ENCODE measurements around the gene CDK3.
"Not testable (repeated sequence)": the region's sequence is repeated elsewhere in the genome, so short reads cannot be mapped to it uniquely, and the experiment has no call there.

CDK3 gene

GRCh38 chr17:76000755-76001521, at the start of gene CDK3:
Gene CDK3 (plus strand): TSS chr17:76000855. CDS start chr17:76001426, 571 bp downstream.
- no peaks in the 10 kb centered on the region for H3K27me3 ChIP-seq (ENCODE audit: control insufficient read depth in 2 of 2, insufficient read depth in 2 of 2, low read length in 2 of 2)
- H3K27ac ChIP-seq (ENCODE audit: low read depth in 2 of 2, low read length in 2 of 2) = peak within 1 kb of the TSS; percentile 61 to 83
- peak within 1 kb of the TSS; percentile 24 to 49 for H3K9ac ChIP-seq (ENCODE audit: low read depth in 1 of 2, low read length in 2 of 2)
- peaks cover 63 to 68% of the 10 kb centered on the region in 2 donors for H3K4me1 ChIP-seq (ENCODE audit: control insufficient read depth in 2 of 2, insufficient read depth in 2 of 2, low read length in 2 of 2)
- no peaks in the 10 kb centered on the region for H3K9me3 ChIP-seq (ENCODE audit: control insufficient read depth in 2 of 2, low read length in 2 of 2)
- peak within 1 kb of the TSS; percentile 20 to 22 for H3K4me3 ChIP-seq (ENCODE audit: low read length in 2 of 2)
- peaks cover 0 to 23% of the 10 kb centered on the region in 2 donors for H3K36me3 ChIP-seq (ENCODE audit: control insufficient read depth in 2 of 2, insufficient read depth in 2 of 2, low read length in 2 of 2)

GRCh38 chr17:75950855-75951554, 49.6 kb upstream of the CDK3 start:
- no peak overlapping the region for H3K9ac ChIP-seq (ENCODE audit: low read depth in 1 of 2, low read length in 2 of 2)
- peaks cover 68 to 76% of the 10 kb centered on the region in 2 donors for H3K36me3 ChIP-seq (ENCODE audit: control insufficient read depth in 2 of 2, insufficient read depth in 2 of 2, low read length in 2 of 2)
- H3K4me3 ChIP-seq (ENCODE audit: low read length in 2 of 2) = no peak overlapping the region
- no peaks in the 10 kb centered on the region for H3K27me3 ChIP-seq (ENCODE audit: control insufficient read depth in 2 of 2, insufficient read depth in 2 of 2, low read length in 2 of 2)
- no peaks in the 10 kb centered on the region for H3K9me3 ChIP-seq (ENCODE audit: control insufficient read depth in 2 of 2, low read length in 2 of 2)
- no peak overlapping the region for H3K27ac ChIP-seq (ENCODE audit: low read depth in 2 of 2, low read length in 2 of 2)
- H3K4me1 ChIP-seq (ENCODE audit: control insufficient read depth in 2 of 2, insufficient read depth in 2 of 2, low read length in 2 of 2) = no peaks in the 10 kb centered on the region

- Histone ChIP-seq H3K27ac (ENCODE audit: low read depth in 2 of 2, low read length in 2 of 2) (no peak overlapping the region), H3K27me3 (ENCODE audit: control insufficient read depth in 2 of 2, insufficient read depth in 2 of 2, low read length in 2 of 2) (no peaks in the 10 kb centered on the region), H3K9me3 (ENCODE audit: control insufficient read depth in 2 of 2, low read length in 2 of 2) (no peaks in the 10 kb centered on the region), H3K9ac (ENCODE audit: low read depth in 1 of 2, low read length in 2 of 2) (no peak overlapping the region), H3K4me3 (ENCODE audit: low read length in 2 of 2) (no peak overlapping the region), H3K4me1 (ENCODE audit: control insufficient read depth in 2 of 2, insufficient read depth in 2 of 2, low read length in 2 of 2) (no peaks in the 10 kb centered on the region), H3K36me3 (ENCODE audit: control insufficient read depth in 2 of 2, insufficient read depth in 2 of 2, low read length in 2 of 2) (peaks cover 16 to 27% of the 10 kb centered on the region in 2 donors)
Observed at GRCh38 chr17:75959051-75959838, 41.4 kb upstream of the CDK3 start.

GRCh38 chr17:75959839-75960511, 40.7 kb upstream of the CDK3 start:
- Histone ChIP-seq H3K4me3 (ENCODE audit: low read length in 2 of 2) (no peak overlapping the region), H3K36me3 (ENCODE audit: control insufficient read depth in 2 of 2, insufficient read depth in 2 of 2, low read length in 2 of 2) (peaks cover 18 to 23% of the 10 kb centered on the region in 2 donors), H3K9ac (ENCODE audit: low read depth in 1 of 2, low read length in 2 of 2) (no peak overlapping the region), H3K9me3 (ENCODE audit: control insufficient read depth in 2 of 2, low read length in 2 of 2) (no peaks in the 10 kb centered on the region), H3K27me3 (ENCODE audit: control insufficient read depth in 2 of 2, insufficient read depth in 2 of 2, low read length in 2 of 2) (no peaks in the 10 kb centered on the region), H3K4me1 (ENCODE audit: control insufficient read depth in 2 of 2, insufficient read depth in 2 of 2, low read length in 2 of 2) (no peaks in the 10 kb centered on the region), H3K27ac (ENCODE audit: low read depth in 2 of 2, low read length in 2 of 2) (no peak overlapping the region)

GRCh38 chr17:75965468-75965867, 35.2 kb upstream of the CDK3 start:
- H3K36me3 ChIP-seq (ENCODE audit: control insufficient read depth in 2 of 2, insufficient read depth in 2 of 2, low read length in 2 of 2) = peaks cover 11 to 13% of the 10 kb centered on the region in 2 donors
- no peak overlapping the region for H3K9ac ChIP-seq (ENCODE audit: low read depth in 1 of 2, low read length in 2 of 2)
- H3K4me1 ChIP-seq (ENCODE audit: control insufficient read depth in 2 of 2, insufficient read depth in 2 of 2, low read length in 2 of 2) = no peaks in the 10 kb centered on the region
- no peak overlapping the region for H3K4me3 ChIP-seq (ENCODE audit: low read length in 2 of 2)
- no peaks in the 10 kb centered on the region for H3K27me3 ChIP-seq (ENCODE audit: control insufficient read depth in 2 of 2, insufficient read depth in 2 of 2, low read length in 2 of 2)
- H3K27ac ChIP-seq (ENCODE audit: low read depth in 2 of 2, low read length in 2 of 2) = no peak overlapping the region
- no peaks in the 10 kb centered on the region for H3K9me3 ChIP-seq (ENCODE audit: control insufficient read depth in 2 of 2, low read length in 2 of 2)

- H3K27me3 ChIP-seq (ENCODE audit: control insufficient read depth in 2 of 2, insufficient read depth in 2 of 2, low read length in 2 of 2); H3K4me1 ChIP-seq (ENCODE audit: control insufficient read depth in 2 of 2, insufficient read depth in 2 of 2, low read length in 2 of 2); H3K27ac ChIP-seq (ENCODE audit: low read depth in 2 of 2, low read length in 2 of 2); H3K9ac ChIP-seq (ENCODE audit: low read depth in 1 of 2, low read length in 2 of 2); H3K4me3 ChIP-seq (ENCODE audit: low read length in 2 of 2); H3K9me3 ChIP-seq (ENCODE audit: control insufficient read depth in 2 of 2, low read length in 2 of 2): not testable (repeated sequence)
- peaks cover 21 to 24% of the 10 kb centered on the region in 2 donors for H3K36me3 ChIP-seq (ENCODE audit: control insufficient read depth in 2 of 2, insufficient read depth in 2 of 2, low read length in 2 of 2)
Observed at GRCh38 chr17:75969044-75969443, 31.6 kb upstream of the CDK3 start.

GRCh38 chr17:75970011-75970523, 30.6 kb upstream of the CDK3 start:
- peaks cover 0 to 3% of the 10 kb centered on the region in 2 donors for H3K4me1 ChIP-seq (ENCODE audit: control insufficient read depth in 2 of 2, insufficient read depth in 2 of 2, low read length in 2 of 2)
- H3K9ac ChIP-seq (ENCODE audit: low read depth in 1 of 2, low read length in 2 of 2) = no peak overlapping the region
- H3K27ac ChIP-seq (ENCODE audit: low read depth in 2 of 2, low read length in 2 of 2) = no peak overlapping the region
- no peaks in the 10 kb centered on the region for H3K9me3 ChIP-seq (ENCODE audit: control insufficient read depth in 2 of 2, low read length in 2 of 2)
- no peaks in the 10 kb centered on the region for H3K27me3 ChIP-seq (ENCODE audit: control insufficient read depth in 2 of 2, insufficient read depth in 2 of 2, low read length in 2 of 2)
- no peak overlapping the region for H3K4me3 ChIP-seq (ENCODE audit: low read length in 2 of 2)
- peaks cover 19 to 21% of the 10 kb centered on the region in 2 donors for H3K36me3 ChIP-seq (ENCODE audit: control insufficient read depth in 2 of 2, insufficient read depth in 2 of 2, low read length in 2 of 2)

GRCh38 chr17:75970626-75971025, 30.0 kb upstream of the CDK3 start:
- Histone ChIP-seq H3K9me3 (ENCODE audit: control insufficient read depth in 2 of 2, low read length in 2 of 2) (no peaks in the 10 kb centered on the region), H3K4me3 (ENCODE audit: low read length in 2 of 2) (no peak overlapping the region), H3K27me3 (ENCODE audit: control insufficient read depth in 2 of 2, insufficient read depth in 2 of 2, low read length in 2 of 2) (no peaks in the 10 kb centered on the region), H3K27ac (ENCODE audit: low read depth in 2 of 2, low read length in 2 of 2) (no peak overlapping the region), H3K36me3 (ENCODE audit: control insufficient read depth in 2 of 2, insufficient read depth in 2 of 2, low read length in 2 of 2) (peaks cover 19 to 23% of the 10 kb centered on the region in 2 donors), H3K9ac (ENCODE audit: low read depth in 1 of 2, low read length in 2 of 2) (no peak overlapping the region), H3K4me1 (ENCODE audit: control insufficient read depth in 2 of 2, insufficient read depth in 2 of 2, low read length in 2 of 2) (peaks cover 2 to 8% of the 10 kb centered on the region in 2 donors)

GRCh38 chr17:75975187-75975586, 25.5 kb upstream of the CDK3 start:
- H3K27ac ChIP-seq (ENCODE audit: low read depth in 2 of 2, low read length in 2 of 2) = peak overlapping the region; percentile 54 to 82
- H3K9ac ChIP-seq (ENCODE audit: low read depth in 1 of 2, low read length in 2 of 2) = peak overlapping the region in 1 of 2 donors; percentile 38
- H3K4me1 ChIP-seq (ENCODE audit: control insufficient read depth in 2 of 2, insufficient read depth in 2 of 2, low read length in 2 of 2) = peaks cover 22 to 26% of the 10 kb centered on the region in 2 donors
- H3K36me3 ChIP-seq (ENCODE audit: control insufficient read depth in 2 of 2, insufficient read depth in 2 of 2, low read length in 2 of 2) = peaks cover 14 to 17% of the 10 kb centered on the region in 2 donors
- H3K4me3 ChIP-seq (ENCODE audit: low read length in 2 of 2); H3K27me3 ChIP-seq (ENCODE audit: control insufficient read depth in 2 of 2, insufficient read depth in 2 of 2, low read length in 2 of 2); H3K9me3 ChIP-seq (ENCODE audit: control insufficient read depth in 2 of 2, low read length in 2 of 2): not testable (repeated sequence)
